Measurements from ENCODE around the gene DUS1L.

Gene DUS1L

GRCh38 chr17:82076018-82076784 is 10.6 kb upstream of the DUS1L start:
- no peak for DNase-seq (ENCODE audit: low spot score)

- DNase-seq (ENCODE audit: low spot score): no peak
Measured at GRCh38 chr17:82073446-82073845, 7.8 kb upstream of the DUS1L start.

GRCh38 chr17:82072827-82073226 is 7.2 kb upstream of the DUS1L start:
- no peak for DNase-seq (ENCODE audit: low spot score)

- DNase-seq (ENCODE audit: low spot score): no peak
Measured at GRCh38 chr17:82070611-82071010, 5.0 kb upstream of the DUS1L start.

GRCh38 chr17:82065193-82065637 is 389 bp downstream of the DUS1L start:
- DNase-seq (ENCODE audit: low spot score): no peak

GRCh38 chr17:82064433-82065192 is 991 bp downstream of the DUS1L start:
- no peak for DNase-seq (ENCODE audit: low spot score)

- no peak for DNase-seq (ENCODE audit: low spot score)
Measured at GRCh38 chr17:82063424-82064415, 1.9 kb downstream of the DUS1L start.

GRCh38 chr17:82062984-82063368 is 2.6 kb downstream of the DUS1L start:
- no peak for DNase-seq (ENCODE audit: low spot score)

GRCh38 chr17:82062076-82062983 is 3.3 kb downstream of the DUS1L start:
- no peak for DNase-seq (ENCODE audit: low spot score)

- DNase-seq (ENCODE audit: low spot score): no peak
Measured at GRCh38 chr17:82061047-82061925, 4.3 kb downstream of the DUS1L start.

- DNase-seq (ENCODE audit: low spot score): no peak
Measured at GRCh38 chr17:82060614-82061013, 5.0 kb downstream of the DUS1L start.

- no peak for DNase-seq (ENCODE audit: low spot score)
Measured at GRCh38 chr17:82060001-82060380, 5.6 kb downstream of the DUS1L start.

GRCh38 chr17:82059272-82060000 is 6.2 kb downstream of the DUS1L start:
- DNase-seq (ENCODE audit: low spot score): no peak

- DNase-seq (ENCODE audit: low spot score): no peak
Measured at GRCh38 chr17:82058855-82059249, 6.8 kb downstream of the DUS1L start.

GRCh38 chr17:82058230-82058854 is 7.3 kb downstream of the DUS1L start:
- DNase-seq (ENCODE audit: low spot score): no peak

GRCh38 chr17:82056729-82057621 is 8.6 kb downstream of the DUS1L start:
- DNase-seq (ENCODE audit: low spot score): no peak

- DNase-seq (ENCODE audit: low spot score): no peak
Measured at GRCh38 chr17:82055965-82056728, 9.5 kb downstream of the DUS1L start.
